ENCODE results near the gene ARMC8. TPM values are rescaled to one million over a fixed set of nuclear protein-coding genes. Genes with fewer than 3 reads are reported as not detected.

ARMC8 gene
- total RNA-seq, 1 donor from 2014 or later: 46.5 TPM

GRCh38 chr3:138241676-138242075 lies 54.6 kb downstream of the ARMC8 start:
- no peak overlapping the region for H3K27ac Mint-ChIP-seq (ENCODE audit: unreplicated experiment)
- H3K27me3 Mint-ChIP-seq (ENCODE audit: unreplicated experiment): no peaks in the 10 kb centered on the region
- no peaks in the 10 kb centered on the region for H3K9me3 Mint-ChIP-seq (ENCODE audit: unreplicated experiment)
- no peak for DNase-seq (ENCODE audit: extremely low spot score, unreplicated experiment)
- H3K36me3 Mint-ChIP-seq (ENCODE audit: unreplicated experiment): peaks cover 44% of the 10 kb centered on the region
- no peaks in the 10 kb centered on the region for H3K4me1 Mint-ChIP-seq (ENCODE audit: unreplicated experiment)
- no peak overlapping the region for H3K4me3 Mint-ChIP-seq (ENCODE audit: unreplicated experiment)
- no peak for TF ChIP-seq CTCF (IDR thresholded peaks at IDR 0.05)

GRCh38 chr3:138242466-138242865 lies 55.4 kb downstream of the ARMC8 start:
- Mint-ChIP-seq H3K27ac (ENCODE audit: unreplicated experiment) (no peak overlapping the region), H3K36me3 (ENCODE audit: unreplicated experiment) (peaks cover 37% of the 10 kb centered on the region)

GRCh38 chr3:138245026-138245425 lies 57.9 kb downstream of the ARMC8 start:
- H3K4me3 Mint-ChIP-seq (ENCODE audit: unreplicated experiment): no peak overlapping the region
- peaks cover 4% of the 10 kb centered on the region for H3K9me3 Mint-ChIP-seq (ENCODE audit: unreplicated experiment)
- peaks cover 42% of the 10 kb centered on the region for H3K36me3 Mint-ChIP-seq (ENCODE audit: unreplicated experiment)
- H3K27ac Mint-ChIP-seq (ENCODE audit: unreplicated experiment): no peak overlapping the region
- no peaks in the 10 kb centered on the region for H3K27me3 Mint-ChIP-seq (ENCODE audit: unreplicated experiment)
- H3K4me1 Mint-ChIP-seq (ENCODE audit: unreplicated experiment): no peaks in the 10 kb centered on the region
- DNase-seq (ENCODE audit: extremely low spot score, unreplicated experiment): no peak
- TF ChIP-seq CTCF (IDR thresholded peaks at IDR 0.05): no peak

More at GRCh38 chr3:138242466-138242865, 55.4 kb downstream of the ARMC8 start:
- DNase-seq (ENCODE audit: extremely low spot score, unreplicated experiment): no peak
- H3K4me3 Mint-ChIP-seq (ENCODE audit: unreplicated experiment): no peak overlapping the region
- no peaks in the 10 kb centered on the region for H3K9me3 Mint-ChIP-seq (ENCODE audit: unreplicated experiment)
- no peaks in the 10 kb centered on the region for H3K4me1 Mint-ChIP-seq (ENCODE audit: unreplicated experiment)
- no peaks in the 10 kb centered on the region for H3K27me3 Mint-ChIP-seq (ENCODE audit: unreplicated experiment)
- no peak for TF ChIP-seq CTCF (IDR thresholded peaks at IDR 0.05)

GRCh38 chr3:138249636-138250035 lies 62.5 kb downstream of the ARMC8 start:
- no peaks in the 10 kb centered on the region for H3K4me1 Mint-ChIP-seq (ENCODE audit: unreplicated experiment)
- no peak overlapping the region for H3K27ac Mint-ChIP-seq (ENCODE audit: unreplicated experiment)
- no peak for TF ChIP-seq CTCF (IDR thresholded peaks at IDR 0.05)
- H3K4me3 Mint-ChIP-seq (ENCODE audit: unreplicated experiment): no peak overlapping the region
- no peaks in the 10 kb centered on the region for H3K27me3 Mint-ChIP-seq (ENCODE audit: unreplicated experiment)
- peaks cover 29% of the 10 kb centered on the region for H3K36me3 Mint-ChIP-seq (ENCODE audit: unreplicated experiment)
- peaks cover 4% of the 10 kb centered on the region for H3K9me3 Mint-ChIP-seq (ENCODE audit: unreplicated experiment)
- DNase-seq (ENCODE audit: extremely low spot score, unreplicated experiment): no peak

GRCh38 chr3:138253609-138254008 lies 66.5 kb downstream of the ARMC8 start:
- H3K36me3 Mint-ChIP-seq (ENCODE audit: unreplicated experiment): peaks cover 15% of the 10 kb centered on the region
- TF ChIP-seq CTCF (IDR thresholded peaks at IDR 0.05): no peak
- DNase-seq (ENCODE audit: extremely low spot score, unreplicated experiment): no peak
- no peak overlapping the region for H3K27ac Mint-ChIP-seq (ENCODE audit: unreplicated experiment)
- no peaks in the 10 kb centered on the region for H3K27me3 Mint-ChIP-seq (ENCODE audit: unreplicated experiment)
- no peak overlapping the region for H3K4me3 Mint-ChIP-seq (ENCODE audit: unreplicated experiment)
- H3K9me3 Mint-ChIP-seq (ENCODE audit: unreplicated experiment): peaks cover under 1% of the 10 kb centered on the region
- no peaks in the 10 kb centered on the region for H3K4me1 Mint-ChIP-seq (ENCODE audit: unreplicated experiment)

Data from osteocyte (in vitro differentiated cells).